Medulla oblongata (tissue), 1 donor: ENCODE results near the gene PTPRN2.

Experiments
- DNase-seq: peaks from one replicate; pipeline ENCODE4 v3.0.0-alpha.2; 2015; ENCODE audit errors: extremely low spot score

The PTPRN2 gene

GRCh38 chr7:157816086-157816485, 771.5 kb downstream of the PTPRN2 start:
- DNase-seq = no peak

DNA sequence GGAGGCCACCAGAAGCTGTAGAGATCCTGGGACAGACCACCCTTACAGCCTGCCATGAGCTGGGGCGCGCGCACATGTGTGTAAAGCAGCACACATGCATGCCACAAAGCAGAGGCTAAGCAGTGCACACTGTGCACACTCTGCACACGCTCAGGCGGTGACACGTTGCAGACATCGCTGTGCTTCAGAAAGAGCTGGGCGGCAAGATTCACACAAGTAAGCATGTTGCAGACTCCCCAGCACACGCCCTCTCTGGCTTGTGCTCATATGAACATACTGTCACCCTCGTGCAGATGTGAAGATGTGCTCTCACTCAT, 772.0 kb downstream of the PTPRN2 start:
- no peak for DNase-seq

DNA sequence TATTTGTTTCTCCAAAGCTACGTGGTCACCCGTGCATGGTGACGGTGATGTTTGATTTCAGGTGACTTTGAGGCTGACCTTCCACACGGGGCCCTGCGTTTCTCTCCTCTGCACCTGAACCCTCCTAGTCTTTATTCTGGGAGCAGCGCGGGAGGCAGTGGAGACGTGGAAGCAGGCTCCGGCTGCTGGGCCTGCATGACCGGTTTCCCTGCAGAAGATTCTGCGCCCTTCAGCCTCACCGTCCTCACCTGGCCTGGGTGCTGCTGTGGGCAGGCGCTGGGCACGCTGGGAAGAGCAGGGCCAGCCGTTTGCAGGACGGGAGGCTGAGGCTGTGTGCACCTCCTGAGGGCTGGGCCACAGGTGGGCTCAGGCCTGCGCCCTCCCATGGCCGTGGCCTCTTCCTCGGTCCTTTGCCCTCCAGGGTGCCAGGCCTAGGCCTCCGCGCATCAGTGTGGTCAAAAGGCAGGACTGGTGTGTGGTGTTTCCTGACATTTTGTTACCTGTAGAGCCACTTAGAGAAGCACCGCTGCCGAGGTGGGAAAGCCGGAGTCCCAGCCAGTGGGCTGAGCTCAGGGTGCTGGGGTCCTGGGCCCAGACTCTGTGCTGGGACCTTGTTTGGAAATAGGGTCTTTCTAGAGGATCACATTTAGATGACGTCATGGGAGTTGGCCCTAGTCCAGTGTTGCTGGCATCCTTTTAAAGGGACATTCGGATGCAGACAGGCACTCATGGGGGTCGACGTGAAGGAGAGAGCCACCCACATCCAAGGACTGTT, 772.5 kb downstream of the PTPRN2 start:
- DNase-seq = no peak

DNA sequence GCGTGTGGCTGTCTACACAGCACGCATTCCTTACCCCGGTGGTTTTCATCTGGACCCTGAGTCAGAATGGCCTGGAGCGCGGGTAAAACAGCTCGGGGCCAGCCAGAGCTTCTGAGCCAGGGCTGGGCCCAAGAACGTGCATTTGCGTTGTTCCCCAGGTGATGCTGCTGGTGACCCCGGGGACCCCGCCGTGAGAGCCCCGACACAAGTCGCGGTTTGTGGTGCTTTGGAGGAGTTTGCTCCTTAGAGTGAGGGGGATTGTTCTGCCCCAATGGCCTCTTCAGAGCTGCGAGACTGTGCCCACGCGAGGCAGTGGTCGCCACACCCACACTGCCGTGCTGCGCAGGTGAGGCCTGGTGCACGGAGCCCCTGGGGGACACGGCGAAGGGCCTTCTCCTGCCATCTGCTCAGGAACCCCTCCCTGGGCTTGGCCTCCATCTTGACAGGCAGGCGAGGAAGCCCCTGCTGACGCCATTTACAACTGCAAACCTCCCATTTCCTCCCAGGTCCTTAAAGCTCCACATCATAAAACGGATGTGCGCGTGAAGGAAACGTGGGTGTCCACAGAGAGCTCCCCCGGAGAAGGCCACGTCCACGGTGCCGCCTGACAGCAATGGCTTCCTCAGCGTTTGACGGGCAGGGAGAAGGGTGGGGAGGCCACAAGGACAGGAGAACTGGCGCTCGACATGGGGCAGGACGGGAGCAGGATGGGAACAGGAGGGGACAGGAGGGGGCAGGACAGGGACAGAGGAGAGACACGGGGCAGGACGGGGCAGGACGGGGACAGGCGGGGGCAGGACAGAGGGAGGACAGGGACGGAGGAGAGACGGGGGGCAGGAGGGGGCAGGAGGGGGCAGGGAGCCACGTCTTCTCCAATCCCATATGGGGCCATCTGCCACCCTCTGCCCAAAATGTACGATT, 773.6 kb downstream of the PTPRN2 start:
- no peak for DNase-seq

DNA sequence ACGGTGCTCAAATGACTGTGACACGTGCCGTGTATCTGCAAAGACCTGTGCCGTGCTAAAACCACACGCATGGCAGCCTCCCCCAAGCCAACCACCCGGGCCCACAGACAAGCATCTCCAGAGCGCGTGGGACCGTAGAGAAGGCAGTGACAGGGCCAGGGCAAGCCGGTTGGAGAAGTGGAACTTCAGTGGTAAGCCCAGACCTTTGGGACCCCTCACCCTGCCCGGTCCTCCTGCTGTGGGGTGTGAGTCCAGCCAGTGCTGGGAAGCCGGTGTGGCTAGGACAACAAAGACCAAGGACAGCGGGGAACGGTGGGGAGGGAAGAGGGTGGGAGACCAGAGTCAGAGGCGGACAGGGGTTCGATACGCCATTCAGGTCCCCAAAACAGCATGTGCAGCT, 774.6 kb downstream of the PTPRN2 start:
- DNase-seq = no peak

DNA sequence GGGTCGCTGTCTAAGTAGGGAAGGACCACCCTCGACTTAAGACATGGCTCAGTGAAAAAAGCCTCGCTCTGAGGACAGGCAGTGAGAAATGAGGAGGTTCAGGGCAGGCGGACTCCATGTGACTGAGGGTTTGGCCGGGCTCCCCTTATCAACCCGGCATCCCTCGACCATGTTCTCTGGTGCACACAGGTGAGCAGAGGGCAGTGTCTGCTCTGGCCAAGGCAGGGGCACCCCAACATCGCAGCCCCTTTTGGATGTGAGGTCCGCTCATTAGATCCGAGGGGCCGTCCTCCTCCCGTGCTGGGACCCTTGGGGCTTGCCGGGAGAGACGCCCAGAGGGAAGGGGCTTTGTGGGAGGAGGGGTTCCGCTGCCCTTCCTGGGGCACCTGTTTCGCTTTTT, 775.7 kb downstream of the PTPRN2 start:
- no peak for DNase-seq

DNA sequence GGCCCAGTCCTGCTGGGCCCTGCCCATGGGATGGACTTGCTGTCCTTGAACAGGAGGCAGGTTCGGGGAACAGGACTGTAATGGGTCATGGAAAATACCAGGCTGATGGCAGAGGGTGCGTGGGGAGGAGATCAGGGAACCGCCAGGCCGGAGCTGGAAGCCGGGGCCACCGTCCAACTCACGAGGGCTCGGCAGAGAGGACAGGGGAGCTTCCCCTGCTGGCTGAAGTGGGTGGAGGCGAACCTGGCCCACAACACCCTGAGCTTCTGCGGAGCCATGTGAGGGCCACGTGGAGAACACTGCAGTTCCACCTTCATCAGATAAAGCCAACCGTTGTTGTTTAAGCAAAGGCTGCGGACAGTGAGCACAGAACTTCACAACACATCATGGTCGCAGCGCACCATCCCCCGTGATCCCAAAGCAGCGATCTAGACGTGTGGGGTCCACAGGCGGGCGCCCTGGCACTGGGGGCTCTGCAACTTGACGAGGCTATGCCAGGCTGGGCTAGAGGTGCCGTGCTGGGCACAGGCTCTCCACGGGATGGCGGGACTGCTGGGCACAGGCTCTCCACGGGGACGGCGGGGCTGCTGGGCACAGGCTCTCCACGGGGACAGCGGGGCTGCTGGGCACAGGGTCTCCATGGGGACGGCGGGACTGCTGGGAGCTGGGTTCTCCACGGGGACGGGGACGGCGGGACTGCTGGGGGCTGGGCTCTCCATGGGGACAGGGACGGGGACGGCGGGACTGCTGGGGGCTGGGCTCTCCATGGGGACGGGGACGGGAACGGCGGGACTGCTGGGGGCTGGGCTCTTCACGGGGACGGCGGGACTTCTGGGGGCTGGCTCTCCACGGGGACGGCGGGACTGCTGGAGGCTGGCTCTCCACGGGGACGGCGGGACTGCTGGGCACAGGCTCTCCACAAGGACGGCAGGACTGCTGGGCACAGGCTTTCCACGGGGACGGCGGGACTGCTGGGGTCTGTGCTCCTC, 777.5 kb downstream of the PTPRN2 start:
- no peak for DNase-seq

DNA sequence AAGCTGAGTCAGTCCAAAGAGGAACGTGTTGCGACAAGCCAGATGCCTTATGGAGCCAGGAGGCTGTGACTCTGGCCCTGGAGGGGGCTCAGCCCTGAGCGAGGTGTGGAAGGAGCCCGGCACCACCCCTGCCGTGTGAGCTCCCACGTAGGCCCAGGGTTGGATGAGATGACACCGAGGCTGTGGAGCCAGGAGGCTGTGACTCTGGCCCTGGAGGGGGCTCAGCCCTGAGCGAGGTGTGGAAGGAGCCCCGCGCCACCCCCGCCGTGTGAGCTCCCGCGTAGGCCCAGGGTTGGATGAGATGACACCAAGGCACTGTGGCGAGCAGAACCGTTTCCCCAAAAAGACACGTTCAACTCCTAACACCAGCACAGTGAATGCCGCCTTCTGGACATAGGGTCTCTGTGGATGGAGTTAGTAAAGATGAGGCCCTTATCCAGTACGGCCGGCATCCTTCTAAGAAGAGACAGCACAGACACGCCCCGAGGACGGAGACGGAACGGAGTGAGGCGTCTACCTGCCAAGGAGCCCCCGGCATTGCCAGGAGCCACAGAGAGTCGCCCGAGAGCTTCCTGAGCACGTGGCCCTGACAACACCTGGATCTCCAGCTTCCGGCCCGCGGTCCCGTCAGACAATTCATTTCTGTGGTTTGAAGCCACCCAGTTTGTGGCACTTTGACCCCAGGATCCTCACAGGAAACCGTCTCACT, 778.3 kb downstream of the PTPRN2 start:
- no peak for DNase-seq

GRCh38 chr7:157808042-157808441, 779.6 kb downstream of the PTPRN2 start:
- DNase-seq = no peak

DNA sequence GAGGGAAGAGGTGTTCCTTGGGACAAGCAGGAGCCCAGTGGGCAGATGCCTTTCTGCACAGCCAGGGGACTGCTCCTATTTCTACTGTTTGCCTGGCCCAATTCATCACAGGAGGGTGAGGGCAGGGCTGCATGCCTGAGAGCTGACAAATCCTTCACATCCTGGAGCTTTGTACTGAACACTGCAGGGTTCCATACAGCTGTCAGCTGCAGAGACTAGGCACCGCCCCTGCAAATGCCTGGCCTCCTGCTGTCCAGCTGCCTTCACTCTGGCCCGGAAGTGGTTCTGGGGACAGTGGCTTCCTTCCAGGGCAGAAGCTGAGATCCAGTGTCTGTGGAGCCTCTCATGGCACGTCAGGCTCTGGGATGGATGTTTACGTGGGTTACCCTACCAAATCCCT, 780.1 kb downstream of the PTPRN2 start:
- no peak for DNase-seq

GRCh38 chr7:157806711-157807110, 780.9 kb downstream of the PTPRN2 start:
- no peak for DNase-seq

DNA sequence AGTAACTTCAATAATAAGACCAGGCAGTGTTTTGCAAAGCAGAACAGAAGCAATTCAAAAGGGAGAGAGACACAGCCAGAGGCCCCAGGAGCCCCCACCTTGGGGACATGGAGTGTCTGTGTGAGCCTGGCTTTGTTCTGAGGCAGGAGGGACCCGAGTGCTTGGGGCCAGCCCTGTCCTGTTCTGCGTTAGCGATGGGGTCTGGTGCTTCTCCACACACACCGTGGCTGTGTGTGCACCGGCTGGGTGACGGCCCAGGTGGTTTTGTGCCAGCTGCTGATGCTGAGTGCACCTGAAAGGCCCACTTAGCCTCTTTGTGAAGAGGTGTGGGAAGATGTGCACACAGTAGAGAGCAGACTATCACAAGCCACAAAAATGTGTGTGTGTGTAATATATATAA, 781.9 kb downstream of the PTPRN2 start:
- no peak for DNase-seq

GRCh38 chr7:157803906-157804305, 783.7 kb downstream of the PTPRN2 start:
- no peak for DNase-seq

GRCh38 chr7:157801971-157802675, 785.5 kb downstream of the PTPRN2 start:
- DNase-seq = no peak

DNA sequence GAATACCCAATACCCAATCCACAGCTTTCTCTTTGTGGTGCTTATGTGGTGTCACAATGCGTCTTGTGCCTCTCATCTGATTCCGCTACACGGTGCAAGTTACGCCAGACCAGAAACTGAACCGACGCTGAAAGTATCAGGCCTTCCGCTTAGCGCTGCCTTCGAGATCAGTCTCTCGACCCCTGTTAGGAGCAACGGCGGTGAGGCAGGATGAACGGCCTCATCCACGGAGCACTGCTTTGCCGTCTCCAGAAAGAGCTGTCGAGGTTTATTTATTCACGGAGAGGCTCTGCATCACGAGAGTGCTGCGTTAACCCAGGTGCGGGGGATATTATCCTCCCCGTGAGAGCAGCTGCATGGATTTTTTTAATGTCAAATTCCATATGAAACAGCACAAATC, 786.5 kb downstream of the PTPRN2 start:
- no peak for DNase-seq

- DNase-seq = no peak
Measured at GRCh38 chr7:157800281-157800680, 787.3 kb downstream of the PTPRN2 start.

GRCh38 chr7:157799076-157799685, 788.4 kb downstream of the PTPRN2 start:
- no peak for DNase-seq

- DNase-seq = no peak
Measured at GRCh38 chr7:157797361-157797760, 790.3 kb downstream of the PTPRN2 start.

DNA sequence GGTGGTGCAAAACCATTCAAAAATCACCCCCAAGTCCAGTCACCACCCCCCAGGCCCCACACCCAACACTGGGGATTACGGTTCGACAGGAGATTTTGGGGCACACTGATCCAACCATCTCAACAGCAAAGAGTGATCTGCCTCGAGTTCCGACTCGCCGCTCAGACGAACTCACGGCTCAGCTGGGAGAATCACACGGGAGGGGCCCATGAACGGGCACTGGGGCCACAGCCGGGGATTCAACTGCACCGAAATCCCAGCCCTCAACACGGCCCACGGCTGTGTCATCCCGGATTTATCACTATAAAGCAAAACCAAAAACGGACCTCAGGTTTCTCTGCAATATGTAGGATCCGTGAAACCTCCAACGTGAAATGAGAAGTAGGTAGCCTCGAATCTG, 790.8 kb downstream of the PTPRN2 start:
- DNase-seq = no peak

DNA sequence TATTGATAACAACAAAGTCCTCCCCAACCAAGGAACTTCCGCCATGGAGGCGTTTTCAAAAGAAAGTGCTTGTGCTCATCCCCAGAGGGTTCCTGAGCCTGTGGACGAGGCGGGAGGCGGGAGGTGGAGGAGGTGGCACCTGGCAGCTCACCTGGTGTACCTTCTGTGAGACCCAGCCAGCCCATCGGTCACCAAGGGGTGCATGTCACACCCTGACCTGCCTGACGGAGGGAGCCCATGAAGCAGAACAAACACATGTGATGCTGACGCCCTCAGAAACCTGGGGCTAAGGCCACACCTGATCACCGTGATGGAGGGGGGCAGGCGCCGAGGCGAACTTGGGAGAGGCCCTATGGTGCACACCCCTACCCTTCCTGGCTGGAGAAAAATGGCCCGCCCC, 792.0 kb downstream of the PTPRN2 start:
- DNase-seq = no peak
